Sigmoid colon (tissue), 4 donors: ENCODE results near the gene TAOK3.

Experiments
- EP300 ChIP-seq, 4 donors: sonication (generic); formaldehyde crosslinking; IDR thresholded peaks; one replicate each; pipeline ENCODE4 v1.6.1; 2017; ENCODE audit warnings: antibody characterized with exemption in 4 of 4
- POLR2A ChIP-seq, 2 donors: fragments of 450-650 bp; IDR thresholded peaks; one replicate each; pipeline ENCODE4 v1.6.1; 2016; ENCODE audit warnings: antibody characterized with exemption in 2 of 2, mild to moderate bottlenecking in 2 of 2, moderate library complexity in 2 of 2
- TF ChIP-seq, protein P1 (sequence below), 4 experiments: fragments of 450-650 bp in 3 of 4; fragments of 200-600 bp in 1 of 4; IDR thresholded peaks; one replicate each; pipeline ENCODE4 v1.5.1; 2016 to 2019; ENCODE audit warnings: antibody characterized with exemption in 4 of 4, mild to moderate bottlenecking in 3 of 4, moderate library complexity in 2 of 4

DNA sequence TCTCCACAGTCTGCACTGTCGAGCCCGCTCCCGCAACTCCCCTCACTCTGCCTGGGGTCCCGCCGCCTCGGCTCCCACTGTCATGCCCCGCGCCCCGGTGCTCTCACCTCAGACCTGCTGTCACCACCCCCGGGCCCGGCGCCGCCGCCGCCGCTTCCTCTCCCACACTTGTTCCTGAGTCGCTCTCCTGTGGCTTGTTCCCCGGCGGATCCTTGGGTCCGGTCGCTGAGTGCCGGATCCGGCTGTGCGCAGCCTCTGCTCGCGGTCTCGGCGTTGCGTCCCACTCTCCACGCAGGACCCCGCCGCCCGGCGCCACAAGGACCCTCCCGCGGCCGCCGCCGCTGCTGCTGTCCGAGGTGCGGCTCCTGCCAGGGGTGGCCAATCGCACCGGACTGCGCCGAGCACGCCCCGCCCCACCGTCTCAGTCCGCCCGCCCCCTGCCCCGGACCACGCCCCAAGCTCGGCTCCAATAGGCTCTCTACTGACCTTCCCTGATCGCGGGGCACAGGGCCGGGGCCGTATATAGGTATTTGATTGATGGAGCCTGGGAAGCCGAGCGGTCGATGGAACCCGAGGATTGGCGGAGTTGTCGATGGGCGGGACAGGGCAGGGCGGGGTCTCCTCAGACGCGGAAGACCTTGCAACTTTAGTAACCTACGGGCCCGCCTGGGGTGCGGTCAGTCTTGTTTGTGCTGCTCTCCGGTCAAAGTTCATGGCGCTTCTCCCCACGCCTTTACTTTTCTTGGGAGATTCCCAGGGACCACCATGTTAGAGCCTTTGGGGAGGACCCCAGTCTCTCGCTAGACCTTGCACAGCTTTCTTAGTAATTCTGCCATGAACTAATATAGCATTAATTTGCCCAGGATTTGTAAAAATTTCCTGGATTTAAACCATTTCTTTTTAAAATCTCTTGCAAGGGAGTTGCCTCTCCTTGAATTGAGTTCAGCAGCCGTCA, at the start of gene TAOK3:
- TF ChIP-seq, protein P1, sequence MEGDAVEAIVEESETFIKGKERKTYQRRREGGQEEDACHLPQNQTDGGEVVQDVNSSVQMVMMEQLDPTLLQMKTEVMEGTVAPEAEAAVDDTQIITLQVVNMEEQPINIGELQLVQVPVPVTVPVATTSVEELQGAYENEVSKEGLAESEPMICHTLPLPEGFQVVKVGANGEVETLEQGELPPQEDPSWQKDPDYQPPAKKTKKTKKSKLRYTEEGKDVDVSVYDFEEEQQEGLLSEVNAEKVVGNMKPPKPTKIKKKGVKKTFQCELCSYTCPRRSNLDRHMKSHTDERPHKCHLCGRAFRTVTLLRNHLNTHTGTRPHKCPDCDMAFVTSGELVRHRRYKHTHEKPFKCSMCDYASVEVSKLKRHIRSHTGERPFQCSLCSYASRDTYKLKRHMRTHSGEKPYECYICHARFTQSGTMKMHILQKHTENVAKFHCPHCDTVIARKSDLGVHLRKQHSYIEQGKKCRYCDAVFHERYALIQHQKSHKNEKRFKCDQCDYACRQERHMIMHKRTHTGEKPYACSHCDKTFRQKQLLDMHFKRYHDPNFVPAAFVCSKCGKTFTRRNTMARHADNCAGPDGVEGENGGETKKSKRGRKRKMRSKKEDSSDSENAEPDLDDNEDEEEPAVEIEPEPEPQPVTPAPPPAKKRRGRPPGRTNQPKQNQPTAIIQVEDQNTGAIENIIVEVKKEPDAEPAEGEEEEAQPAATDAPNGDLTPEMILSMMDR (IDR thresholded peaks at IDR 0.05), result no peak
- TF ChIP-seq POLR2A (IDR thresholded peaks at IDR 0.05), result peak; percentile 82 to 89
- TF ChIP-seq EP300 (IDR thresholded peaks at IDR 0.05), result peak in 1 of 4 donors; percentile 20
